HEK293 (cell line): Measurements from ENCODE around the gene DDX28.

Experiments
- CTCF ChIA-PET: fragments of 350-600 bp; formaldehyde crosslinking; extraction: SDS; loops from one replicate; lab custom pipeline; 2021; ENCODE audit warnings: antibody characterized with exemption; lab: Yijun Ruan, JAX
- POLR2A ChIA-PET: fragments of 300-600 bp; formaldehyde crosslinking; extraction: SDS; loops from one replicate; lab custom pipeline; 2020; ENCODE audit warnings: antibody characterized with exemption, inconsistent platforms; lab: Yijun Ruan, JAX
- H3K27ac ChIP-seq: fragments of 200-500 bp; sonication (Bioruptor generic); 2 replicates; pipeline ENCODE4 v1.5.1; 2014; ENCODE audit warnings: low read depth, low read length, control low read depth, inconsistent platforms; ENCODE audit errors: extremely low read depth
- H3K36me3 ChIP-seq, 2 experiments: fragments of 200-500 bp in 1 of 2; sonication (Bioruptor generic) in 1 of 2; 1 replicate in 1 of 2; 2 replicates in 1 of 2; pipeline ENCODE4 v1.5.1; 2014 to 2017; ENCODE audit warnings: inconsistent platforms in 2 of 2, low read length in 2 of 2; ENCODE audit not compliant: control insufficient read depth in 2 of 2, insufficient read depth in 1 of 2
- H3K4me1 ChIP-seq: fragments of 200-500 bp; sonication (Bioruptor generic); 2 replicates; pipeline ENCODE4 v1.5.1; 2014; ENCODE audit warnings: mild to moderate bottlenecking, low read length, inconsistent platforms; ENCODE audit not compliant: control insufficient read depth, insufficient read depth
- H3K4me3 ChIP-seq: 2 replicates; pipeline ENCODE4 v1.5.1; 2011; ENCODE audit warnings: low read depth, mild to moderate bottlenecking, control low read depth, low read length, moderate library complexity
- H3K9me3 ChIP-seq: fragments of 200-500 bp; sonication (Bioruptor generic); 2 replicates; pipeline ENCODE4 v1.5.1; 2014; ENCODE audit warnings: low read depth, low read length, inconsistent platforms; ENCODE audit not compliant: control insufficient read depth, insufficient read depth
- GLI4 ChIP-seq: fragments of 450-650 bp; formaldehyde crosslinking; IDR thresholded peaks from 2 replicates; pipeline ENCODE4 v1.5.1; 2016; ENCODE audit warnings: missing biosample characterization, missing genetic modification characterization
- IKZF3 ChIP-seq: fragments of 450-650 bp; IDR thresholded peaks from 2 replicates; pipeline ENCODE4 v1.5.0; 2018; ENCODE audit warnings: missing biosample characterization, mild to moderate bottlenecking, missing genetic modification characterization, moderate library complexity
- KLF10 ChIP-seq: fragments of 450-650 bp; IDR thresholded peaks from 2 replicates; pipeline ENCODE4 v1.5.1; 2018; ENCODE audit warnings: missing biosample characterization, mild to moderate bottlenecking, missing genetic modification characterization
- KLF7 ChIP-seq: fragments of 450-650 bp; formaldehyde crosslinking; IDR thresholded peaks from 2 replicates; pipeline ENCODE4 v1.5.1; 2016; ENCODE audit warnings: missing biosample characterization, missing genetic modification characterization, borderline replicate concordance
- ZEB2 ChIP-seq: fragments of 450-650 bp; formaldehyde crosslinking; IDR thresholded peaks from 2 replicates; pipeline ENCODE4 v1.5.1; 2016; ENCODE audit warnings: missing biosample characterization, missing genetic modification characterization
- ZFP3 ChIP-seq: fragments of 450-650 bp; formaldehyde crosslinking; IDR thresholded peaks from 2 replicates; pipeline ENCODE4 v1.5.1; 2016; ENCODE audit warnings: low read depth, missing biosample characterization, missing genetic modification characterization
- ZIC2 ChIP-seq: fragments of 450-650 bp; formaldehyde crosslinking; IDR thresholded peaks from 2 replicates; pipeline ENCODE4 v1.5.1; 2016; ENCODE audit warnings: missing biosample characterization, missing genetic modification characterization
- ZNF10 ChIP-seq: fragments of 450-650 bp; formaldehyde crosslinking; IDR thresholded peaks from 2 replicates; pipeline ENCODE4 v1.5.1; 2017; ENCODE audit warnings: missing biosample characterization, missing genetic modification characterization
- ZNF121 ChIP-seq: fragments of 450-650 bp; formaldehyde crosslinking; IDR thresholded peaks from 2 replicates; pipeline ENCODE4 v1.5.1; 2016; ENCODE audit warnings: missing biosample characterization, missing genetic modification characterization
- ZNF138 ChIP-seq: fragments of 450-650 bp; formaldehyde crosslinking; IDR thresholded peaks from 2 replicates; pipeline ENCODE4 v1.5.1; 2016; ENCODE audit warnings: missing biosample characterization, missing genetic modification characterization, borderline replicate concordance
- ZNF146 ChIP-seq: fragments of 450-650 bp; formaldehyde crosslinking; IDR thresholded peaks from 2 replicates; pipeline ENCODE4 v1.5.1; 2016; ENCODE audit warnings: missing biosample characterization, missing genetic modification characterization
- ZNF23 ChIP-seq: fragments of 450-650 bp; formaldehyde crosslinking; IDR thresholded peaks from 2 replicates; pipeline ENCODE4 v1.5.1; 2016; ENCODE audit warnings: missing biosample characterization, missing genetic modification characterization, borderline replicate concordance
- ZNF266 ChIP-seq: fragments of 450-650 bp; formaldehyde crosslinking; IDR thresholded peaks from 2 replicates; pipeline ENCODE4 v1.5.1; 2016; ENCODE audit warnings: missing biosample characterization, missing genetic modification characterization, low read depth
- ZNF391 ChIP-seq: fragments of 450-650 bp; formaldehyde crosslinking; IDR thresholded peaks from 2 replicates; pipeline ENCODE4 v1.5.1; 2016; ENCODE audit warnings: low read depth, missing biosample characterization, missing genetic modification characterization, borderline replicate concordance
- ZNF394 ChIP-seq: fragments of 450-650 bp; formaldehyde crosslinking; IDR thresholded peaks from 2 replicates; pipeline ENCODE4 v1.5.1; 2016; ENCODE audit warnings: missing biosample characterization, missing genetic modification characterization, mild to moderate bottlenecking, moderate library complexity, borderline replicate concordance
- ZNF416 ChIP-seq: fragments of 450-650 bp; formaldehyde crosslinking; IDR thresholded peaks from 2 replicates; pipeline ENCODE4 v1.5.1; 2016; ENCODE audit warnings: missing biosample characterization, missing genetic modification characterization
- ZNF501 ChIP-seq: fragments of 450-650 bp; formaldehyde crosslinking; IDR thresholded peaks from 2 replicates; pipeline ENCODE4 v1.5.1; 2016; ENCODE audit warnings: missing biosample characterization, missing genetic modification characterization
- ZNF529 ChIP-seq: fragments of 450-650 bp; formaldehyde crosslinking; IDR thresholded peaks from 2 replicates; pipeline ENCODE4 v1.5.1; 2017; ENCODE audit warnings: missing genetic modification characterization, missing biosample characterization; ENCODE audit not compliant: insufficient replicate concordance
- ZNF580 ChIP-seq: fragments of 450-650 bp; formaldehyde crosslinking; IDR thresholded peaks from 2 replicates; pipeline ENCODE4 v1.5.1; 2016; ENCODE audit warnings: missing biosample characterization, missing genetic modification characterization
- ZNF768 ChIP-seq: fragments of 450-650 bp; formaldehyde crosslinking; IDR thresholded peaks from 2 replicates; pipeline ENCODE4 v1.5.1; 2018; ENCODE audit warnings: missing biosample characterization, mild to moderate bottlenecking, missing genetic modification characterization
- ZNF777 ChIP-seq: fragments of 450-650 bp; formaldehyde crosslinking; IDR thresholded peaks from 2 replicates; pipeline ENCODE4 v1.5.1; 2017; ENCODE audit warnings: missing biosample characterization, missing genetic modification characterization, borderline replicate concordance
- ZNF785 ChIP-seq: fragments of 450-650 bp; formaldehyde crosslinking; IDR thresholded peaks from 2 replicates; pipeline ENCODE4 v1.5.1; 2016; ENCODE audit warnings: missing biosample characterization, missing genetic modification characterization
- TF ChIP-seq, protein P1 (sequence below): fragments of 450-650 bp; formaldehyde crosslinking; IDR thresholded peaks from 2 replicates; pipeline ENCODE4 v1.5.1; 2016; ENCODE audit warnings: missing biosample characterization, missing genetic modification characterization, borderline replicate concordance
- TF ChIP-seq, protein P2 (sequence below): sonication (generic); formaldehyde crosslinking; IDR thresholded peaks from 2 replicates; pipeline ENCODE4 v1.8.1; 2022; ENCODE audit warnings: mild to moderate bottlenecking, moderate library complexity, missing genetic modification reagents
- TF ChIP-seq, protein P3 (sequence below): fragments of 450-650 bp; formaldehyde crosslinking; conservative IDR thresholded peaks from 2 replicates; pipeline ENCODE4 v1.5.1; 2016; ENCODE audit warnings: low read depth, missing biosample characterization, missing genetic modification characterization

DDX28 gene

GRCh38 chr16:68062910-68063393 lies 39.9 kb upstream of the DDX28 start (continued):
- TF ChIP-seq, protein P1, sequence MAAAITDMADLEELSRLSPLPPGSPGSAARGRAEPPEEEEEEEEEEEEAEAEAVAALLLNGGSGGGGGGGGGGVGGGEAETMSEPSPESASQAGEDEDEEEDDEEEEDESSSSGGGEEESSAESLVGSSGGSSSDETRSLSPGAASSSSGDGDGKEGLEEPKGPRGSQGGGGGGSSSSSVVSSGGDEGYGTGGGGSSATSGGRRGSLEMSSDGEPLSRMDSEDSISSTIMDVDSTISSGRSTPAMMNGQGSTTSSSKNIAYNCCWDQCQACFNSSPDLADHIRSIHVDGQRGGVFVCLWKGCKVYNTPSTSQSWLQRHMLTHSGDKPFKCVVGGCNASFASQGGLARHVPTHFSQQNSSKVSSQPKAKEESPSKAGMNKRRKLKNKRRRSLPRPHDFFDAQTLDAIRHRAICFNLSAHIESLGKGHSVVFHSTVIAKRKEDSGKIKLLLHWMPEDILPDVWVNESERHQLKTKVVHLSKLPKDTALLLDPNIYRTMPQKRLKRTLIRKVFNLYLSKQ (tag by site-specific recombination): no peak
- TF ChIP-seq IKZF3 (tag by site-specific recombination): no peak
- no peak for TF ChIP-seq KLF7 (tag by site-specific recombination)
- TF ChIP-seq ZNF391 (tag by site-specific recombination): no peak
- no peak for TF ChIP-seq ZNF777 (tag by site-specific recombination)
- no peak for TF ChIP-seq ZIC2 (tag by site-specific recombination)
- no peak for TF ChIP-seq ZNF121 (tag by site-specific recombination)
- TF ChIP-seq, protein P2, sequence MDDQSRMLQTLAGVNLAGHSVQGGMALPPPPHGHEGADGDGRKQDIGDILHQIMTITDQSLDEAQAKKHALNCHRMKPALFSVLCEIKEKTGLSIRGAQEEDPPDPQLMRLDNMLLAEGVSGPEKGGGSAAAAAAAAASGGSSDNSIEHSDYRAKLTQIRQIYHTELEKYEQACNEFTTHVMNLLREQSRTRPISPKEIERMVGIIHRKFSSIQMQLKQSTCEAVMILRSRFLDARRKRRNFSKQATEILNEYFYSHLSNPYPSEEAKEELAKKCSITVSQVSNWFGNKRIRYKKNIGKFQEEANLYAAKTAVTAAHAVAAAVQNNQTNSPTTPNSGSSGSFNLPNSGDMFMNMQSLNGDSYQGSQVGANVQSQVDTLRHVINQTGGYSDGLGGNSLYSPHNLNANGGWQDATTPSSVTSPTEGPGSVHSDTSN: no peak
- TF ChIP-seq ZFP3 (tag by site-specific recombination): no peak

- H3K4me3 ChIP-seq: no peak overlapping the region
- CTCF ChIA-PET: interaction anchor here (0.6 to 1.6 kb wide), 3 partner anchors 10 to 26 kb away, joined by 4 read pairs; no protein-coding TSS in a partner anchor
- no peaks in the 10 kb centered on the region for H3K4me1 ChIP-seq
- H3K27ac ChIP-seq: no peak overlapping the region
- POLR2A ChIA-PET: interaction anchor here (1.1 kb wide), 1 partner anchor 23 kb away, joined by 6 read pairs; no protein-coding TSS in a partner anchor
- H3K9me3 ChIP-seq: no peaks in the 10 kb centered on the region
- no peak for TF ChIP-seq ZNF138 (tag by site-specific recombination)
- no peak for TF ChIP-seq ZNF580 (tag by site-specific recombination)
- TF ChIP-seq ZNF785 (tag by site-specific recombination): no peak
- TF ChIP-seq ZEB2 (tag by site-specific recombination): no peak
- TF ChIP-seq ZNF10 (tag by site-specific recombination): no peak
- no peak for TF ChIP-seq ZNF394
- TF ChIP-seq ZNF529: no peak
- TF ChIP-seq ZNF416 (tag by site-specific recombination): no peak
- TF ChIP-seq ZNF146 (tag by site-specific recombination): no peak
- no peak for TF ChIP-seq GLI4 (tag by site-specific recombination)
- no peak for TF ChIP-seq ZNF266 (tag by site-specific recombination)
- H3K36me3 ChIP-seq: peaks cover under 1 to 72% of the 10 kb centered on the region in 2 experiments; a peak in 2 of 3 replicates
Observed at GRCh38 chr16:68061396-68061795, 38.4 kb upstream of the DDX28 start.

GRCh38 chr16:68059804-68060203 lies 36.8 kb upstream of the DDX28 start:
- Histone ChIP-seq H3K27ac (no peak overlapping the region), H3K36me3 (peaks cover 6 to 72% of the 10 kb centered on the region in 2 experiments; a peak in 2 of 3 replicates), H3K4me1 (no peaks in the 10 kb centered on the region), H3K4me3 (no peak overlapping the region), H3K9me3 (no peaks in the 10 kb centered on the region)
- ChIA-PET CTCF (interaction anchor here (0.7 kb wide), 1 partner anchor 107 kb away, joined by 4 read pairs; no protein-coding TSS in a partner anchor), POLR2A (no interaction called here)
- TF ChIP-seq ZNF501 (tag by site-specific recombination) (no peak), KLF10 (tag by site-specific recombination) (no peak), ZNF23 (tag by site-specific recombination) (no peak), ZNF768 (tag by site-specific recombination) (no peak)
- TF ChIP-seq, protein P3, sequence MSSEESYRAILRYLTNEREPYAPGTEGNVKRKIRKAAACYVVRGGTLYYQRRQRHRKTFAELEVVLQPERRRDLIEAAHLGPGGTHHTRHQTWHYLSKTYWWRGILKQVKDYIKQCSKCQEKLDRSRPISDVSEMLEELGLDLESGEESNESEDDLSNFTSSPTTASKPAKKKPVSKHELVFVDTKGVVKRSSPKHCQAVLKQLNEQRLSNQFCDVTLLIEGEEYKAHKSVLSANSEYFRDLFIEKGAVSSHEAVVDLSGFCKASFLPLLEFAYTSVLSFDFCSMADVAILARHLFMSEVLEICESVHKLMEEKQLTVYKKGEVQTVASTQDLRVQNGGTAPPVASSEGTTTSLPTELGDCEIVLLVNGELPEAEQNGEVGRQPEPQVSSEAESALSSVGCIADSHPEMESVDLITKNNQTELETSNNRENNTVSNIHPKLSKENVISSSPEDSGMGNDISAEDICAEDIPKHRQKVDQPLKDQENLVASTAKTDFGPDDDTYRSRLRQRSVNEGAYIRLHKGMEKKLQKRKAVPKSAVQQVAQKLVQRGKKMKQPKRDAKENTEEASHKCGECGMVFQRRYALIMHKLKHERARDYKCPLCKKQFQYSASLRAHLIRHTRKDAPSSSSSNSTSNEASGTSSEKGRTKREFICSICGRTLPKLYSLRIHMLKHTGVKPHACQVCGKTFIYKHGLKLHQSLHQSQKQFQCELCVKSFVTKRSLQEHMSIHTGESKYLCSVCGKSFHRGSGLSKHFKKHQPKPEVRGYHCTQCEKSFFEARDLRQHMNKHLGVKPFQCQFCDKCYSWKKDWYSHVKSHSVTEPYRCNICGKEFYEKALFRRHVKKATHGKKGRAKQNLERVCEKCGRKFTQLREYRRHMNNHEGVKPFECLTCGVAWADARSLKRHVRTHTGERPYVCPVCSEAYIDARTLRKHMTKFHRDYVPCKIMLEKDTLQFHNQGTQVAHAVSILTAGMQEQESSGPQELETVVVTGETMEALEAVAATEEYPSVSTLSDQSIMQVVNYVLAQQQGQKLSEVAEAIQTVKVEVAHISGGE (tag by site-specific recombination): no peak
